Gastrocnemius medialis (tissue), 4 donors: ENCODE results near the gene SYMPK.

Source experiments
- POLR2A ChIP-seq, 2 donors: fragments of 450-650 bp; IDR thresholded peaks; one replicate each; pipeline ENCODE4 v1.6.1; 2017; ENCODE audit warnings: antibody characterized with exemption in 2 of 2, mild to moderate bottlenecking in 2 of 2, moderate library complexity in 2 of 2
- TF ChIP-seq, protein P1 (sequence below), 5 experiments: fragments of 450-650 bp in 3 of 5; fragments of 200-600 bp in 2 of 5; sonication (generic) in 2 of 5; IDR thresholded peaks in 4 of 5; conservative IDR thresholded peaks in 1 of 5; 1 replicate in 4 of 5; 2 replicates in 1 of 5; pipeline ENCODE4 v1.5.1; 2016 to 2019; ENCODE audit warnings: antibody characterized with exemption in 5 of 5, mild to moderate bottlenecking in 3 of 5, moderate library complexity in 3 of 5

DNA sequence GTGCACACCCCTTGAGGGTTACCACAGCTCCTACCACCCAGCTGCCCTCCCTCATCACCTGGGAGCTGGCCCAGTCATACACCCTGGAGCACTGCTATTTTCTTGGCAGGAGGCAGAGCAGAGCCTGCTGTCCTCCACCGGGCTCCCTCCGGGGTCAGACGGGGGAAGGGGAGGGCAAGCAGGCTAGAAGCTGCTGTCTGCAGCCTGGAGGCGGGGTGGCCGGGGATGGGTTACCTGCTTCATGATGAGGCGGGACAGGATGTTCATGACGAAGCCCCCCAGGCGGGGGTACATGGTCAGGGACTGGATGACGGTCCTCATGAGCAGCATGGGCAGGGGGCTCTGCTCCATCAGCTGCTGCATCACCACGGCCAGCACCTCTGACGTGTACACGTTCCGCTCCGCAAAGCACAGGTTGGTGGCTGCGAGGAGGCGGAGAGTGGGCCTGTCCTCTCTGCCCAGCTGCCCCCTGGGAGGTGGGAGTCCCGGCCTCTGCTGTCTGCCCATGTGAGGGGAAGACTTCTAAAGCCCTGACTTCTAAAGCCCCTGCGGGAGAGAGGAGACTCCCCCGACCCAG lies 45.1 kb downstream of the SYMPK start:
- TF ChIP-seq, protein P1, sequence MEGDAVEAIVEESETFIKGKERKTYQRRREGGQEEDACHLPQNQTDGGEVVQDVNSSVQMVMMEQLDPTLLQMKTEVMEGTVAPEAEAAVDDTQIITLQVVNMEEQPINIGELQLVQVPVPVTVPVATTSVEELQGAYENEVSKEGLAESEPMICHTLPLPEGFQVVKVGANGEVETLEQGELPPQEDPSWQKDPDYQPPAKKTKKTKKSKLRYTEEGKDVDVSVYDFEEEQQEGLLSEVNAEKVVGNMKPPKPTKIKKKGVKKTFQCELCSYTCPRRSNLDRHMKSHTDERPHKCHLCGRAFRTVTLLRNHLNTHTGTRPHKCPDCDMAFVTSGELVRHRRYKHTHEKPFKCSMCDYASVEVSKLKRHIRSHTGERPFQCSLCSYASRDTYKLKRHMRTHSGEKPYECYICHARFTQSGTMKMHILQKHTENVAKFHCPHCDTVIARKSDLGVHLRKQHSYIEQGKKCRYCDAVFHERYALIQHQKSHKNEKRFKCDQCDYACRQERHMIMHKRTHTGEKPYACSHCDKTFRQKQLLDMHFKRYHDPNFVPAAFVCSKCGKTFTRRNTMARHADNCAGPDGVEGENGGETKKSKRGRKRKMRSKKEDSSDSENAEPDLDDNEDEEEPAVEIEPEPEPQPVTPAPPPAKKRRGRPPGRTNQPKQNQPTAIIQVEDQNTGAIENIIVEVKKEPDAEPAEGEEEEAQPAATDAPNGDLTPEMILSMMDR (IDR thresholded peaks at IDR 0.05 in 4 of 5, conservative IDR thresholded peaks at IDR 0.05 in 1 of 5) = no peak
- TF ChIP-seq POLR2A (IDR thresholded peaks at IDR 0.05) = no peak
